ENCODE data around the gene SLC16A10.
"Not testable (repeated sequence)": the region's sequence is repeated elsewhere in the genome, so short reads cannot be mapped to it uniquely, and the experiment has no call there.

SLC16A10 gene

GRCh38 chr6:111062860-111063259 is 24.4 kb upstream of the SLC16A10 start:
- not testable (repeated sequence) for H3K9me3 ChIP-seq (ENCODE audit: control insufficient read depth, low read length); H3K36me3 ChIP-seq (ENCODE audit: control insufficient read depth, insufficient read depth, low read length); H3K27ac ChIP-seq (ENCODE audit: insufficient read depth, low read depth, low read length, poor library complexity, severe bottlenecking); H3K4me3 ChIP-seq (ENCODE audit: insufficient read depth, low read depth, low read length); H3K4me1 ChIP-seq (ENCODE audit: control insufficient read depth, insufficient read depth, low read length); H3K27me3 ChIP-seq (ENCODE audit: control insufficient read depth, insufficient read depth, low read length, poor library complexity, severe bottlenecking)
- 96 to 100% methylated on average over 3 to 4 of the region's 5 CpGs for WGBS, 2 experiments

DNA sequence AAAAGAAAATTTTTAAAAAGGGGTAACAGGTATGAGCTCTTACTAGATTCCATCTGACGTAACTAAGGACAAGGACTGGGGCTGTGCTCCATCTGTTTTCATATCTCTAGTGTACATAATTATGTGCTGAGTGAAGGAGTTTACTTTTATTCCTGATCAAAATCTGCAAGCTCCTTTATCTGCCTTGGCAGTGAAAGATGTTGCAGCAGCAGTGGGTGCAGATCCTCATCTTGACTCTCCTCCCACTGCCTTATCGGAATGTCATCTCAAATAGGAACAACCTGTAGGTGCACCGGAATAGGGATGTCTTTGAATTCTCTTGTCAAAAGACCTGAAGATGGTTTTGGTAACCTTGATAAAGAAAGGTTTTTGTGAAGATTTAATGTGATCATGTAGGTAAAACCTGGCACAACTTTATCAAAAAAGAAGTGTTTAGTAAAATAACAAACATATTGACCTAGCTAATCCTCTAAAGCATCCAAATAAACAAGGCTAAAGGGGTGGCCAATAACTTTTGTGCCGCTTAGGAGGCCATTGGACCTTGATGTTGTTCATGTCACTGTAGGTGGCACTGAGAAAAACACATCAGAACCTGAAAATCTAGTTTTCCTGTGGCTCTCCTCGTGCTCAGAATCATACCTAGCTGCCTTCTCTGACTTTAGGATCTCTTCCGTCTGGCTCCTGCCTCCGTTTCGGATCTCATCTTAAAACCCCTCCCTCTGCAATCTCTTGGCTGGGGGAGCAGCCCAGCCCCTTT is 19.0 kb upstream of the SLC16A10 start:
- Histone ChIP-seq H3K27ac (ENCODE audit: insufficient read depth, low read depth, low read length, poor library complexity, severe bottlenecking) (no peak overlapping the region), H3K4me1 (ENCODE audit: control insufficient read depth, insufficient read depth, low read length) (no peaks in the 10 kb centered on the region), H3K4me3 (ENCODE audit: insufficient read depth, low read depth, low read length) (no peak overlapping the region), H3K36me3 (ENCODE audit: control insufficient read depth, insufficient read depth, low read length) (no peaks in the 10 kb centered on the region), H3K9me3 (ENCODE audit: control insufficient read depth, low read length) (no peaks in the 10 kb centered on the region), H3K27me3 (ENCODE audit: control insufficient read depth, insufficient read depth, low read length, poor library complexity, severe bottlenecking) (no peaks in the 10 kb centered on the region)
- WGBS, 2 experiments: 89 to 92% methylated on average over 8 of the region's 8 CpGs

DNA sequence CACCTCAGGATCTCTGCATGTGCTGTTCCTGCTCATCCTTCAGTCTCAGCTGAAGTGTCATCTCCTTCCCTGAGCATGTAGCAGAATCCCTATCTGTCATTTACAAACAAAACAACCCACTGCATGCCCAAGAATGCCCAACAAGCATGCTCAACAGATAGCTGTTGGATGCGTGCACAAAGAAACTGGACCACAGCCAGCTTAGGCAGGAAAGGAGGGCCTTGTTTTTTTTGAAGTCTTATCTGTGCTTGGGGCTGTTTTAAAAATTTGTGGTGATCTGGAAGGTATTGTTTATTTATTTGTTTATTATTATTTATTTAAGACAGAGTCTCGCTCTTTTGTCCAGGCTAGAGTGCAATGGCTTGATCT is 18.5 kb upstream of the SLC16A10 start:
- H3K9me3 ChIP-seq (ENCODE audit: control insufficient read depth, low read length): no peaks in the 10 kb centered on the region
- H3K4me1 ChIP-seq (ENCODE audit: control insufficient read depth, insufficient read depth, low read length): no peaks in the 10 kb centered on the region
- H3K27ac ChIP-seq (ENCODE audit: insufficient read depth, low read depth, low read length, poor library complexity, severe bottlenecking): no peak overlapping the region
- 95 to 97% methylated on average over 2 of the region's 2 CpGs for WGBS, 2 experiments
- H3K36me3 ChIP-seq (ENCODE audit: control insufficient read depth, insufficient read depth, low read length): no peaks in the 10 kb centered on the region
- no peak overlapping the region for H3K4me3 ChIP-seq (ENCODE audit: insufficient read depth, low read depth, low read length)
- no peaks in the 10 kb centered on the region for H3K27me3 ChIP-seq (ENCODE audit: control insufficient read depth, insufficient read depth, low read length, poor library complexity, severe bottlenecking)

DNA sequence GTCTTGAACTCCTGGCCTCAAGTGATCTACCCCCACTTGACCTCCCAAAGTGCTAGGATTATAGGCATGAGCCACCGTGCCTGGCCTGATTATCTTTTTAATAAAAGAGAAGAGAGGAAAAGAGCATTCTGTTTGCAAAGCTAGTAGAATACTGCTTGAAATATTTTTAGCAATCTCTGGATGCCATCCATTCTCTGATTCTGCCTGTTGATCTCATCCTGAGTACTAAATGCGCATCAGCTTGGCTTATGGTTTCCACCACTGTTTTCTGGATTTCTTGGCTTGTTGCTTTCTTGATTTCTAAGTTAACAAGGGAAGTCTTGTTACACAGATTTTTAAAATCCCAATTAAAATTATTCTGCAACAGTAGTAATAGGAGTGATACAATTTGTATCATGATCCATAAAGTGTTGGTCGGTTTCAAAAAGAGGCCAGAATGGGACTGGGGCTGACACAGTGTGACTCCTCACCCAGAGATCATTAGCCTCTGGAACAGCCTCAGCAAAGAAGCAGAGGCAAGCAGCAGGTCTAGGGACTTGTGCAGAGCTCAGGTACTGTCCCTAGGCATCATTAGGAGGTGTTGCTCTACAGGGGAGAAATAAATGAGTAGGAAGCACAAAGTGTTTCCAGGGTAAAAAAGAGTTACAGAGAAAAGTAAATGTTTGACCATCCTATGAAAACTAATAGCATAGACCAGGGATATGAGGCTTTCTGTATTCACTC is 17.8 kb upstream of the SLC16A10 start:
- no peaks in the 10 kb centered on the region for H3K4me1 ChIP-seq (ENCODE audit: control insufficient read depth, insufficient read depth, low read length)
- no peaks in the 10 kb centered on the region for H3K27me3 ChIP-seq (ENCODE audit: control insufficient read depth, insufficient read depth, low read length, poor library complexity, severe bottlenecking)
- H3K36me3 ChIP-seq (ENCODE audit: control insufficient read depth, insufficient read depth, low read length): no peaks in the 10 kb centered on the region
- 94 to 96% methylated on average over 3 of the region's 3 CpGs for WGBS, 2 experiments
- no peak overlapping the region for H3K4me3 ChIP-seq (ENCODE audit: insufficient read depth, low read depth, low read length)
- no peak overlapping the region for H3K27ac ChIP-seq (ENCODE audit: insufficient read depth, low read depth, low read length, poor library complexity, severe bottlenecking)
- H3K9me3 ChIP-seq (ENCODE audit: control insufficient read depth, low read length): no peaks in the 10 kb centered on the region

GRCh38 chr6:111070105-111071005 is 16.9 kb upstream of the SLC16A10 start:
- WGBS, 2 experiments: 92 to 93% methylated on average over 9 to 10 of the region's 11 CpGs
- no peaks in the 10 kb centered on the region for H3K9me3 ChIP-seq (ENCODE audit: control insufficient read depth, low read length)
- no peaks in the 10 kb centered on the region for H3K27me3 ChIP-seq (ENCODE audit: control insufficient read depth, insufficient read depth, low read length, poor library complexity, severe bottlenecking)
- H3K36me3 ChIP-seq (ENCODE audit: control insufficient read depth, insufficient read depth, low read length): no peaks in the 10 kb centered on the region
- H3K4me3 ChIP-seq (ENCODE audit: insufficient read depth, low read depth, low read length): no peak overlapping the region
- H3K27ac ChIP-seq (ENCODE audit: insufficient read depth, low read depth, low read length, poor library complexity, severe bottlenecking): no peak overlapping the region
- H3K4me1 ChIP-seq (ENCODE audit: control insufficient read depth, insufficient read depth, low read length): no peaks in the 10 kb centered on the region

- Histone ChIP-seq H3K36me3 (ENCODE audit: control insufficient read depth, insufficient read depth, low read length) (no peaks in the 10 kb centered on the region), H3K4me1 (ENCODE audit: control insufficient read depth, insufficient read depth, low read length) (no peaks in the 10 kb centered on the region), H3K4me3 (ENCODE audit: insufficient read depth, low read depth, low read length) (no peak overlapping the region), H3K27ac (ENCODE audit: insufficient read depth, low read depth, low read length, poor library complexity, severe bottlenecking) (no peak overlapping the region), H3K27me3 (ENCODE audit: control insufficient read depth, insufficient read depth, low read length, poor library complexity, severe bottlenecking) (no peaks in the 10 kb centered on the region), H3K9me3 (ENCODE audit: control insufficient read depth, low read length) (no peaks in the 10 kb centered on the region)
- 88 to 91% methylated on average over 2 of the region's 2 CpGs for WGBS, 2 experiments
Measured at GRCh38 chr6:111072801-111073360, 14.4 kb upstream of the SLC16A10 start.

GRCh38 chr6:111074311-111074710 is 13.0 kb upstream of the SLC16A10 start:
- Histone ChIP-seq H3K9me3 (ENCODE audit: control insufficient read depth, low read length) (no peaks in the 10 kb centered on the region), H3K27ac (ENCODE audit: insufficient read depth, low read depth, low read length, poor library complexity, severe bottlenecking) (no peak overlapping the region), H3K36me3 (ENCODE audit: control insufficient read depth, insufficient read depth, low read length) (no peaks in the 10 kb centered on the region)

GRCh38 chr6:111076024-111076695 is 11.1 kb upstream of the SLC16A10 start:
- Histone ChIP-seq H3K27ac (ENCODE audit: insufficient read depth, low read depth, low read length, poor library complexity, severe bottlenecking) (no peak overlapping the region), H3K9me3 (ENCODE audit: control insufficient read depth, low read length) (no peaks in the 10 kb centered on the region), H3K4me1 (ENCODE audit: control insufficient read depth, insufficient read depth, low read length) (no peaks in the 10 kb centered on the region), H3K36me3 (ENCODE audit: control insufficient read depth, insufficient read depth, low read length) (no peaks in the 10 kb centered on the region), H3K4me3 (ENCODE audit: insufficient read depth, low read depth, low read length) (no peak overlapping the region), H3K27me3 (ENCODE audit: control insufficient read depth, insufficient read depth, low read length, poor library complexity, severe bottlenecking) (no peaks in the 10 kb centered on the region)
- 91 to 92% methylated on average over 5 of the region's 5 CpGs for WGBS, 2 experiments

More at GRCh38 chr6:111074311-111074710, 13.0 kb upstream of the SLC16A10 start:
- no peaks in the 10 kb centered on the region for H3K27me3 ChIP-seq (ENCODE audit: control insufficient read depth, insufficient read depth, low read length, poor library complexity, severe bottlenecking)
- H3K4me1 ChIP-seq (ENCODE audit: control insufficient read depth, insufficient read depth, low read length): no peaks in the 10 kb centered on the region
- no peak overlapping the region for H3K4me3 ChIP-seq (ENCODE audit: insufficient read depth, low read depth, low read length)

DNA sequence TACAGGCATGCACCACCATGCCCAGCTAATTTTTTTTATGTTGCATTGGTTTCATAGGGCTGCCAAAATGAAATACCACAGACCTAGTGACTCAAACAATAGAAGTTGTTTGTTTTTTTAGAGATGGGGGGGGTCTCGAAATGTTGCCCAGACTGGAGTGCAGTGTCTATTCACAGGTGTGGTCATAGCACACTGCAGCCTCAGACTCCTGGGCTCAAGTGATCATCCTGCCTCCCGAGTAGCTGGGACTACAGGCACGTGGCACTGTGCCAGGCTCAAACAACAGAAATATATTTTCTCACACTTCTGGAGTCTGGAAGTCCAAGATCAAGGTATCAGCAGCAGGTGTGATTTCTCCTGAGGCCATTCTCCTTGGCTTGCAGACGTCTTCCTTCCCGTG is 6.6 kb upstream of the SLC16A10 start:
- peaks cover 5% of the 10 kb centered on the region for H3K27me3 ChIP-seq (ENCODE audit: control insufficient read depth, insufficient read depth, low read length, poor library complexity, severe bottlenecking)
- H3K27ac ChIP-seq (ENCODE audit: insufficient read depth, low read depth, low read length, poor library complexity, severe bottlenecking): no peak overlapping the region
- no peaks in the 10 kb centered on the region for H3K36me3 ChIP-seq (ENCODE audit: control insufficient read depth, insufficient read depth, low read length)
- no peaks in the 10 kb centered on the region for H3K4me1 ChIP-seq (ENCODE audit: control insufficient read depth, insufficient read depth, low read length)
- 87 to 91% methylated on average over 5 of the region's 5 CpGs for WGBS, 2 experiments
- no peak overlapping the region for H3K4me3 ChIP-seq (ENCODE audit: insufficient read depth, low read depth, low read length)
- H3K9me3 ChIP-seq (ENCODE audit: control insufficient read depth, low read length): no peaks in the 10 kb centered on the region
